GM23338 (cell line): ENCODE results near the gene CACNG7. TPM values are rescaled to one million over a fixed set of nuclear protein-coding genes. Genes with fewer than 3 reads are reported as not detected.

Experiments used
- ATAC-seq: fragments of 200-7000 bp; cut with Tn5 transposase; 3 replicates; pipeline ENCODE4 v1.9.1; 2020
- DNase-seq: peaks from one replicate; pipeline ENCODE4 v3.0.0-alpha.2; 2015; ENCODE audit warnings: low spot score
- H2AFZ ChIP-seq: fragments of 200-600 bp; sonication (generic); 2 replicates; pipeline ENCODE4 v1.8.0; 2016; ENCODE audit warnings: antibody characterized with exemption, mild to moderate bottlenecking, moderate library complexity
- H3F3A ChIP-seq: fragments of 200-600 bp; sonication (generic); replicated peaks from 2 replicates; pipeline ENCODE4 v1.8.0; 2017; ENCODE audit warnings: antibody characterized with exemption, mixed run types, low read depth
- H3K27ac ChIP-seq: fragments of 200-600 bp; sonication (generic); 2 replicates; pipeline ENCODE4 v1.6.1; 2016; ENCODE audit warnings: low read depth
- H3K27me3 ChIP-seq: fragments of 200-600 bp; sonication (generic); 2 replicates; pipeline ENCODE4 v1.8.0; 2016; ENCODE audit warnings: mild to moderate bottlenecking, mixed run types, moderate library complexity; ENCODE audit not compliant: insufficient read depth
- H3K36me3 ChIP-seq: fragments of 200-600 bp; sonication (generic); 2 replicates; pipeline ENCODE4 v1.8.0; 2016; ENCODE audit warnings: mild to moderate bottlenecking; ENCODE audit not compliant: insufficient read depth
- H3K4me1 ChIP-seq: fragments of 200-600 bp; sonication (generic); 2 replicates; pipeline ENCODE4 v1.8.0; 2016; ENCODE audit warnings: mild to moderate bottlenecking, moderate library complexity; ENCODE audit not compliant: insufficient read depth
- H3K4me2 ChIP-seq: fragments of 200-600 bp; sonication (generic); 2 replicates; pipeline ENCODE4 v1.7.1; 2017; ENCODE audit warnings: mixed run types
- H3K4me3 ChIP-seq: fragments of 200-600 bp; sonication (generic); 2 replicates; pipeline ENCODE4 v1.6.1; 2016; ENCODE audit warnings: mixed run types
- H3K79me2 ChIP-seq: fragments of 200-600 bp; sonication (generic); replicated peaks from 2 replicates; pipeline ENCODE4 v1.8.0; 2017; ENCODE audit warnings: mild to moderate bottlenecking; ENCODE audit not compliant: insufficient read depth
- H3K9me2 ChIP-seq: fragments of 200-600 bp; sonication (generic); 2 replicates; pipeline ENCODE4 v1.8.0; 2017; ENCODE audit not compliant: insufficient read depth
- H4K20me1 ChIP-seq: fragments of 200-600 bp; sonication (generic); replicated peaks from 2 replicates; pipeline ENCODE4 v1.8.0; 2017; ENCODE audit warnings: mild to moderate bottlenecking; ENCODE audit not compliant: insufficient read depth
- H3K27ac Mint-ChIP-seq: 2 replicates; pipeline ENCODE4 v1.8.0; 2020; ENCODE audit warnings: inconsistent platforms, mild to moderate bottlenecking, moderate library complexity, mixed read lengths
- H3K27me3 Mint-ChIP-seq: 3 replicates; pipeline ENCODE4 v1.8.0; 2022; ENCODE audit warnings: low read depth, mild to moderate bottlenecking, moderate library complexity, mixed read lengths, inconsistent platforms; ENCODE audit not compliant: insufficient read depth, poor library complexity
- H3K36me3 Mint-ChIP-seq: 3 replicates; pipeline ENCODE4 v1.8.0; 2021; ENCODE audit warnings: low read depth, mild to moderate bottlenecking, inconsistent platforms, moderate library complexity, mixed read lengths
- H3K4me1 Mint-ChIP-seq: 3 replicates; pipeline ENCODE4 v1.8.0; 2020; ENCODE audit warnings: mild to moderate bottlenecking, inconsistent platforms, mixed read lengths
- H3K4me3 Mint-ChIP-seq: 3 replicates; pipeline ENCODE4 v1.8.0; 2021; ENCODE audit warnings: moderate library complexity, mild to moderate bottlenecking, inconsistent platforms, mixed read lengths
- H3K9me3 Mint-ChIP-seq: 3 replicates; pipeline ENCODE4 v1.8.0; 2020; ENCODE audit warnings: moderate library complexity, mild to moderate bottlenecking, inconsistent platforms, mixed read lengths
- CREB1 ChIP-seq: fragments of 250-450 bp; sonication (Bioruptor Pico); IDR thresholded peaks from 2 replicates; pipeline ENCODE4 v1.5.0; 2020; ENCODE audit warnings: low read depth, mild to moderate bottlenecking, moderate library complexity
- EZH2 ChIP-seq: fragments of 200-600 bp; sonication (generic); IDR thresholded peaks from one replicate; pipeline ENCODE4 v1.8.0; 2017; ENCODE audit warnings: antibody characterized with exemption, mild to moderate bottlenecking, low read depth; ENCODE audit not compliant: unreplicated experiment
- EZH2phosphoT487 ChIP-seq: fragments of 200-600 bp; sonication (generic); IDR thresholded peaks from one replicate; pipeline ENCODE4 v1.8.1; 2018; ENCODE audit warnings: antibody characterized with exemption; ENCODE audit not compliant: unreplicated experiment
- JUNB ChIP-seq: IDR thresholded peaks from one replicate; pipeline ENCODE4 v1.6.1; 2016; ENCODE audit warnings: antibody characterized with exemption; ENCODE audit not compliant: unreplicated experiment
- NANOG ChIP-seq: IDR thresholded peaks from 2 replicates; pipeline ENCODE4 v1.6.1; 2016; ENCODE audit warnings: antibody characterized with exemption, borderline replicate concordance
- POLR2AphosphoS5 ChIP-seq: IDR thresholded peaks from 2 replicates; pipeline ENCODE4 v1.6.1; 2016; ENCODE audit warnings: antibody characterized with exemption, low read depth
- STAT1 ChIP-seq: IDR thresholded peaks from one replicate; pipeline ENCODE4 v1.6.1; 2016; ENCODE audit warnings: antibody characterized with exemption; ENCODE audit not compliant: unreplicated experiment
- ZNF114 ChIP-seq: fragments of 250-450 bp; sonication (Bioruptor Pico); IDR thresholded peaks from 2 replicates; pipeline ENCODE4 v1.5.0; 2020; ENCODE audit warnings: mild to moderate bottlenecking, moderate library complexity
- ZNF331 ChIP-seq: fragments of 250-450 bp; sonication (Bioruptor Pico); IDR thresholded peaks from 2 replicates; pipeline ENCODE4 v1.5.0; 2020; ENCODE audit warnings: low read depth, mild to moderate bottlenecking, moderate library complexity
- polyA plus RNA-seq: library from polyadenylated mRNA; unstranded; fragments of >200 nt; fragmentation: Nextera tagmentation; extraction: Ambion mirVana; gene quantifications from 2 replicates; pipeline ENCODE4 v1.2.1, GENCODE V29; 2016
- total RNA-seq: library from RNA; depleted of rRNA; stranded (reverse); fragments of >200 nt; shearing (Covaris generic); gene quantifications from 2 replicates; pipeline ENCODE4 v1.2.3, GENCODE V29; 2014
- TF ChIP-seq, protein P1 (sequence below): IDR thresholded peaks from 2 replicates; pipeline ENCODE4 v1.6.1; 2016; ENCODE audit warnings: antibody characterized with exemption
- TF ChIP-seq, protein P2 (sequence below), 2 experiments: fragments of 200-600 bp in 1 of 2; sonication (generic) in 1 of 2; conservative IDR thresholded peaks; 2 replicates each; pipeline versions ENCODE4 v1.5.1 to v1.6.1; 2016 to 2017; ENCODE audit warnings: antibody characterized with exemption in 2 of 2, low read depth in 2 of 2, mild to moderate bottlenecking in 2 of 2, moderate library complexity in 1 of 2
- TF ChIP-seq, protein P3 (sequence below): IDR thresholded peaks from one replicate; pipeline ENCODE4 v1.6.1; 2018; ENCODE audit warnings: antibody characterized with exemption; ENCODE audit not compliant: unreplicated experiment
- TF ChIP-seq, protein P4 (sequence below): fragments of 250-450 bp; sonication (Bioruptor Pico); IDR thresholded peaks from 2 replicates; pipeline ENCODE4 v1.5.0; 2020; ENCODE audit warnings: mild to moderate bottlenecking, moderate library complexity

The CACNG7 gene
- total and polyA plus RNA-seq, 2 experiments from 2014 or later: 9.8 to 15.6 TPM

DNA sequence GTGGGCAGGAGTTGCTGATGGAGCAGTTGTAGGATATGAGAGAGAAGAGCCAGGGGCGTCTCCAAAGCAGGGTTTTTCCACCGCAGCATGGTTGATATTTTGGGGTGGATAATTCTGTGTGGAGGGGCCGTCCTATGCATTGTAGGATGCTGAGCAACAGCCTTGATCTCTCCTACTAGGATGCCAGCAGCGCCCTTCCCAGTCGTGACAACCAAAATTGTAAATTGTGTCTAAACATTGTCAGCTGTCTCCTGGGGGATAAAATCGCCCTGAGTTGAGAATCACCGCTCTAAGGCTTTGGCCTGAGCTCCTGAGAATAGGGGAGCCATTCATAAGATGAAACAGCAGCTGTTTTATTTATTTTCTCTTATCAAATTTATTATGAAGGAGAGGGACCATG is 57.9 kb downstream of the CACNG7 start:
- Mint-ChIP-seq H3K4me1 (peaks cover 25% of the 10 kb centered on the region), H3K36me3 (peaks cover 76% of the 10 kb centered on the region), H3K27me3 (peaks cover 12% of the 10 kb centered on the region), H3K9me3 (no peaks in the 10 kb centered on the region), H3K27ac (no peak overlapping the region), H3K4me3 (no peak overlapping the region)
- Histone ChIP-seq H3K27me3 (no peaks in the 10 kb centered on the region), H3K9me2 (no peaks in the 10 kb centered on the region), H3K4me1 (peaks cover 6% of the 10 kb centered on the region; the same call in 1 of the 2 replicates), H3F3A (no peaks in the 10 kb centered on the region), H3K4me3 (no peak overlapping the region), H3K36me3 (peaks cover 14% of the 10 kb centered on the region), H3K27ac (no peak overlapping the region), H3K79me2 (peaks cover 35% of the 10 kb centered on the region), H2AFZ (no peak overlapping the region), H3K4me2 (no peak overlapping the region), H4K20me1 (peaks cover 19% of the 10 kb centered on the region)
- DNase-seq (no peak), ATAC-seq (no peak)
- TF ChIP-seq ZNF331 (CRISPR knock-in tag): no peak
- no peak for TF ChIP-seq CREB1 (CRISPR knock-in tag)
- TF ChIP-seq EZH2phosphoT487: no peak
- TF ChIP-seq, protein P1, sequence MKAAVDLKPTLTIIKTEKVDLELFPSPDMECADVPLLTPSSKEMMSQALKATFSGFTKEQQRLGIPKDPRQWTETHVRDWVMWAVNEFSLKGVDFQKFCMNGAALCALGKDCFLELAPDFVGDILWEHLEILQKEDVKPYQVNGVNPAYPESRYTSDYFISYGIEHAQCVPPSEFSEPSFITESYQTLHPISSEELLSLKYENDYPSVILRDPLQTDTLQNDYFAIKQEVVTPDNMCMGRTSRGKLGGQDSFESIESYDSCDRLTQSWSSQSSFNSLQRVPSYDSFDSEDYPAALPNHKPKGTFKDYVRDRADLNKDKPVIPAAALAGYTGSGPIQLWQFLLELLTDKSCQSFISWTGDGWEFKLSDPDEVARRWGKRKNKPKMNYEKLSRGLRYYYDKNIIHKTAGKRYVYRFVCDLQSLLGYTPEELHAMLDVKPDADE: no peak
- no peak for TF ChIP-seq JUNB
- TF ChIP-seq, protein P2, sequence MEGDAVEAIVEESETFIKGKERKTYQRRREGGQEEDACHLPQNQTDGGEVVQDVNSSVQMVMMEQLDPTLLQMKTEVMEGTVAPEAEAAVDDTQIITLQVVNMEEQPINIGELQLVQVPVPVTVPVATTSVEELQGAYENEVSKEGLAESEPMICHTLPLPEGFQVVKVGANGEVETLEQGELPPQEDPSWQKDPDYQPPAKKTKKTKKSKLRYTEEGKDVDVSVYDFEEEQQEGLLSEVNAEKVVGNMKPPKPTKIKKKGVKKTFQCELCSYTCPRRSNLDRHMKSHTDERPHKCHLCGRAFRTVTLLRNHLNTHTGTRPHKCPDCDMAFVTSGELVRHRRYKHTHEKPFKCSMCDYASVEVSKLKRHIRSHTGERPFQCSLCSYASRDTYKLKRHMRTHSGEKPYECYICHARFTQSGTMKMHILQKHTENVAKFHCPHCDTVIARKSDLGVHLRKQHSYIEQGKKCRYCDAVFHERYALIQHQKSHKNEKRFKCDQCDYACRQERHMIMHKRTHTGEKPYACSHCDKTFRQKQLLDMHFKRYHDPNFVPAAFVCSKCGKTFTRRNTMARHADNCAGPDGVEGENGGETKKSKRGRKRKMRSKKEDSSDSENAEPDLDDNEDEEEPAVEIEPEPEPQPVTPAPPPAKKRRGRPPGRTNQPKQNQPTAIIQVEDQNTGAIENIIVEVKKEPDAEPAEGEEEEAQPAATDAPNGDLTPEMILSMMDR (conservative IDR thresholded peaks at IDR 0.05; ENCODE audit: low read depth in 2 of 2): no peak
- TF ChIP-seq ZNF114 (CRISPR knock-in tag): no peak
- TF ChIP-seq, protein P3, sequence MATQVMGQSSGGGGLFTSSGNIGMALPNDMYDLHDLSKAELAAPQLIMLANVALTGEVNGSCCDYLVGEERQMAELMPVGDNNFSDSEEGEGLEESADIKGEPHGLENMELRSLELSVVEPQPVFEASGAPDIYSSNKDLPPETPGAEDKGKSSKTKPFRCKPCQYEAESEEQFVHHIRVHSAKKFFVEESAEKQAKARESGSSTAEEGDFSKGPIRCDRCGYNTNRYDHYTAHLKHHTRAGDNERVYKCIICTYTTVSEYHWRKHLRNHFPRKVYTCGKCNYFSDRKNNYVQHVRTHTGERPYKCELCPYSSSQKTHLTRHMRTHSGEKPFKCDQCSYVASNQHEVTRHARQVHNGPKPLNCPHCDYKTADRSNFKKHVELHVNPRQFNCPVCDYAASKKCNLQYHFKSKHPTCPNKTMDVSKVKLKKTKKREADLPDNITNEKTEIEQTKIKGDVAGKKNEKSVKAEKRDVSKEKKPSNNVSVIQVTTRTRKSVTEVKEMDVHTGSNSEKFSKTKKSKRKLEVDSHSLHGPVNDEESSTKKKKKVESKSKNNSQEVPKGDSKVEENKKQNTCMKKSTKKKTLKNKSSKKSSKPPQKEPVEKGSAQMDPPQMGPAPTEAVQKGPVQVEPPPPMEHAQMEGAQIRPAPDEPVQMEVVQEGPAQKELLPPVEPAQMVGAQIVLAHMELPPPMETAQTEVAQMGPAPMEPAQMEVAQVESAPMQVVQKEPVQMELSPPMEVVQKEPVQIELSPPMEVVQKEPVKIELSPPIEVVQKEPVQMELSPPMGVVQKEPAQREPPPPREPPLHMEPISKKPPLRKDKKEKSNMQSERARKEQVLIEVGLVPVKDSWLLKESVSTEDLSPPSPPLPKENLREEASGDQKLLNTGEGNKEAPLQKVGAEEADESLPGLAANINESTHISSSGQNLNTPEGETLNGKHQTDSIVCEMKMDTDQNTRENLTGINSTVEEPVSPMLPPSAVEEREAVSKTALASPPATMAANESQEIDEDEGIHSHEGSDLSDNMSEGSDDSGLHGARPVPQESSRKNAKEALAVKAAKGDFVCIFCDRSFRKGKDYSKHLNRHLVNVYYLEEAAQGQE: no peak
- TF ChIP-seq, protein P4, sequence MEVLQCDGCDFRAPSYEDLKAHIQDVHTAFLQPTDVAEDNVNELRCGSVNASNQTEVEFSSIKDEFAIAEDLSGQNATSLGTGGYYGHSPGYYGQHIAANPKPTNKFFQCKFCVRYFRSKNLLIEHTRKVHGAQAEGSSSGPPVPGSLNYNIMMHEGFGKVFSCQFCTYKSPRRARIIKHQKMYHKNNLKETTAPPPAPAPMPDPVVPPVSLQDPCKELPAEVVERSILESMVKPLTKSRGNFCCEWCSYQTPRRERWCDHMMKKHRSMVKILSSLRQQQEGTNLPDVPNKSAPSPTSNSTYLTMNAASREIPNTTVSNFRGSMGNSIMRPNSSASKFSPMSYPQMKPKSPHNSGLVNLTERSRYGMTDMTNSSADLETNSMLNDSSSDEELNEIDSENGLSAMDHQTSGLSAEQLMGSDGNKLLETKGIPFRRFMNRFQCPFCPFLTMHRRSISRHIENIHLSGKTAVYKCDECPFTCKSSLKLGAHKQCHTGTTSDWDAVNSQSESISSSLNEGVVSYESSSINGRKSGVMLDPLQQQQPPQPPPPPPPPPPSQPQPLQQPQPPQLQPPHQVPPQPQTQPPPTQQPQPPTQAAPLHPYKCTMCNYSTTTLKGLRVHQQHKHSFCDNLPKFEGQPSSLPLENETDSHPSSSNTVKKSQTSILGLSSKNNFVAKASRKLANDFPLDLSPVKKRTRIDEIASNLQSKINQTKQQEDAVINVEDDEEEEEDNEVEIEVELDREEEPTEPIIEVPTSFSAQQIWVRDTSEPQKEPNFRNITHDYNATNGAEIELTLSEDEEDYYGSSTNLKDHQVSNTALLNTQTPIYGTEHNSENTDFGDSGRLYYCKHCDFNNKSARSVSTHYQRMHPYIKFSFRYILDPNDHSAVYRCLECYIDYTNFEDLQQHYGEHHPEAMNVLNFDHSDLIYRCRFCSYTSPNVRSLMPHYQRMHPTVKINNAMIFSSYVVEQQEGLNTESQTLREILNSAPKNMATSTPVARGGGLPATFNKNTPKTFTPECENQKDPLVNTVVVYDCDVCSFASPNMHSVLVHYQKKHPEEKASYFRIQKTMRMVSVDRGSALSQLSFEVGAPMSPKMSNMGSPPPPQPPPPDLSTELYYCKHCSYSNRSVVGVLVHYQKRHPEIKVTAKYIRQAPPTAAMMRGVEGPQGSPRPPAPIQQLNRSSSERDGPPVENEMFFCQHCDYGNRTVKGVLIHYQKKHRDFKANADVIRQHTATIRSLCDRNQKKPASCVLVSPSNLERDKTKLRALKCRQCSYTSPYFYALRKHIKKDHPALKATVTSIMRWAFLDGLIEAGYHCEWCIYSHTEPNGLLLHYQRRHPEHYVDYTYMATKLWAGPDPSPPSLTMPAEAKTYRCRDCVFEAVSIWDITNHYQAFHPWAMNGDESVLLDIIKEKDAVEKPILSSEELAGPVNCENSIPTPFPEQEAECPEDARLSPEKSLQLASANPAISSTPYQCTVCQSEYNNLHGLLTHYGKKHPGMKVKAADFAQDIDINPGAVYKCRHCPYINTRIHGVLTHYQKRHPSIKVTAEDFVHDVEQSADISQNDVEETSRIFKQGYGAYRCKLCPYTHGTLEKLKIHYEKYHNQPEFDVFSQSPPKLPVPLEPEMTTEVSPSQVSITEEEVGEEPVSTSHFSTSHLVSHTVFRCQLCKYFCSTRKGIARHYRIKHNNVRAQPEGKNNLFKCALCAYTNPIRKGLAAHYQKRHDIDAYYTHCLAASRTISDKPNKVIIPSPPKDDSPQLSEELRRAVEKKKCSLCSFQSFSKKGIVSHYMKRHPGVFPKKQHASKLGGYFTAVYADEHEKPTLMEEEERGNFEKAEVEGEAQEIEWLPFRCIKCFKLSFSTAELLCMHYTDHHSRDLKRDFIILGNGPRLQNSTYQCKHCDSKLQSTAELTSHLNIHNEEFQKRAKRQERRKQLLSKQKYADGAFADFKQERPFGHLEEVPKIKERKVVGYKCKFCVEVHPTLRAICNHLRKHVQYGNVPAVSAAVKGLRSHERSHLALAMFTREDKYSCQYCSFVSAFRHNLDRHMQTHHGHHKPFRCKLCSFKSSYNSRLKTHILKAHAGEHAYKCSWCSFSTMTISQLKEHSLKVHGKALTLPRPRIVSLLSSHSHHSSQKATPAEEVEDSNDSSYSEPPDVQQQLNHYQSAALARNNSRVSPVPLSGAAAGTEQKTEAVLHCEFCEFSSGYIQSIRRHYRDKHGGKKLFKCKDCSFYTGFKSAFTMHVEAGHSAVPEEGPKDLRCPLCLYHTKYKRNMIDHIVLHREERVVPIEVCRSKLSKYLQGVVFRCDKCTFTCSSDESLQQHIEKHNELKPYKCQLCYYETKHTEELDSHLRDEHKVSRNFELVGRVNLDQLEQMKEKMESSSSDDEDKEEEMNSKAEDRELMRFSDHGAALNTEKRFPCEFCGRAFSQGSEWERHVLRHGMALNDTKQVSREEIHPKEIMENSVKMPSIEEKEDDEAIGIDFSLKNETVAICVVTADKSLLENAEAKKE (CRISPR knock-in tag): no peak
- no peak for TF ChIP-seq EZH2
- no peak for TF ChIP-seq POLR2AphosphoS5
- no peak for TF ChIP-seq STAT1
- no peak for TF ChIP-seq NANOG
